Measurements from ENCODE around the gene PACRG. TPM values are rescaled to one million over a fixed set of nuclear protein-coding genes. Genes with fewer than 3 reads are reported as not detected.

PACRG gene
- polyA plus RNA-seq, 1 of the 3 experiments (the other 2 are of a cell fraction), result 0.56 TPM

- ChIA-PET POLR2A (no interaction called here), CTCF (no interaction called here)
Observed at GRCh38 chr6:163036160-163036645, 308.4 kb downstream of the PACRG start.

GRCh38 chr6:163038317-163038716, 310.5 kb downstream of the PACRG start:
- no peak overlapping the region for H3K4me3 ChIP-seq (ENCODE audit: low read depth in 2 of 2, low read length in 1 of 2)
- no peaks in the 10 kb centered on the region for H3F3A ChIP-seq (replicated peaks; ENCODE audit: insufficient read depth)
- H3K79me2 ChIP-seq (ENCODE audit: insufficient read depth), result no peaks in the 10 kb centered on the region
- 67% methylated on average over 2 of the region's 2 CpGs for WGBS (ENCODE audit: low lambda C conversion rate)
- no peak overlapping the region for H3K9ac ChIP-seq
- H3K27ac ChIP-seq (ENCODE audit: low read depth in 2 of 2, low read length in 1 of 2), result no peak overlapping the region
- no peaks in the 10 kb centered on the region for H3K27me3 ChIP-seq (ENCODE audit: insufficient read depth)
- ChIA-PET CTCF (no interaction called here), POLR2A (no interaction called here)
- TF ChIP-seq FOXJ3 (CRISPR knock-in tag; IDR thresholded peaks at IDR 0.05) (no peak), NRF1 (IDR thresholded peaks at IDR 0.05; ENCODE audit: low read depth, low read length) (no peak)
- H3K36me3 ChIP-seq (replicated peaks in 1 of 2; ENCODE audit: control insufficient read depth in 1 of 2, insufficient read depth in 2 of 2, low read length in 1 of 2), result no peaks in the 10 kb centered on the region
- no peaks in the 10 kb centered on the region for H3K4me1 ChIP-seq (ENCODE audit: control insufficient read depth in 1 of 2, insufficient read depth in 2 of 2, low read depth in 1 of 2, low read length in 1 of 2)
- no peaks in the 10 kb centered on the region for H3K9me2 ChIP-seq
- H2AFZ ChIP-seq (ENCODE audit: low read depth), result no peak overlapping the region
- H3K9me3 ChIP-seq, result no peaks in the 10 kb centered on the region
- no peaks in the 10 kb centered on the region for H4K20me1 ChIP-seq (ENCODE audit: insufficient read depth)
- DNase-seq, result no peak
- H3K4me2 ChIP-seq, result no peak overlapping the region

More at GRCh38 chr6:163036160-163036645, 308.4 kb downstream of the PACRG start:
- no peak overlapping the region for H2AFZ ChIP-seq (ENCODE audit: low read depth)
- H3K27me3 ChIP-seq (ENCODE audit: insufficient read depth), result no peaks in the 10 kb centered on the region
- TF ChIP-seq NRF1 (IDR thresholded peaks at IDR 0.05; ENCODE audit: low read depth, low read length), result no peak
- no peak for TF ChIP-seq MAX (IDR thresholded peaks at IDR 0.05; ENCODE audit: low read depth)
- TF ChIP-seq ELF1 (IDR thresholded peaks at IDR 0.05), result no peak
- TF ChIP-seq CTCF (IDR thresholded peaks at IDR 0.05), result no peak
- TF ChIP-seq SIN3A (IDR thresholded peaks at IDR 0.05; ENCODE audit: borderline replicate concordance, low read depth, low read length), result no peak
- H4K20me1 ChIP-seq (ENCODE audit: insufficient read depth), result no peaks in the 10 kb centered on the region
- H3K36me3 ChIP-seq (replicated peaks in 1 of 2; ENCODE audit: control insufficient read depth in 1 of 2, insufficient read depth in 2 of 2, low read length in 1 of 2), result no peaks in the 10 kb centered on the region
- no peaks in the 10 kb centered on the region for H3K9me3 ChIP-seq
- no peak overlapping the region for H3K27ac ChIP-seq (ENCODE audit: low read depth in 2 of 2, low read length in 1 of 2)
- H3K9ac ChIP-seq, result no peak overlapping the region
- H3K4me1 ChIP-seq (ENCODE audit: control insufficient read depth in 1 of 2, insufficient read depth in 2 of 2, low read depth in 1 of 2, low read length in 1 of 2), result no peaks in the 10 kb centered on the region
- WGBS (ENCODE audit: low lambda C conversion rate), result 49% methylated on average over 3 of the region's 3 CpGs
- no peak for DNase-seq
- no peak overlapping the region for H3K4me3 ChIP-seq (ENCODE audit: low read depth in 2 of 2, low read length in 1 of 2)
- H3K9me2 ChIP-seq, result no peaks in the 10 kb centered on the region
- H3K79me2 ChIP-seq (ENCODE audit: insufficient read depth), result no peaks in the 10 kb centered on the region
- H3F3A ChIP-seq (replicated peaks; ENCODE audit: insufficient read depth), result no peaks in the 10 kb centered on the region
- H3K4me2 ChIP-seq, result no peak overlapping the region

- Histone ChIP-seq H3K4me2 (no peak overlapping the region), H3K9me2 (peaks cover 6% of the 10 kb centered on the region), H3K9me3 (no peaks in the 10 kb centered on the region), H3F3A (replicated peaks; ENCODE audit: insufficient read depth) (no peaks in the 10 kb centered on the region), H3K4me1 (ENCODE audit: control insufficient read depth in 1 of 2, insufficient read depth in 2 of 2, low read depth in 1 of 2, low read length in 1 of 2) (no peaks in the 10 kb centered on the region), H3K4me3 (ENCODE audit: low read depth in 2 of 2, low read length in 1 of 2) (no peak overlapping the region), H3K27me3 (ENCODE audit: insufficient read depth) (no peaks in the 10 kb centered on the region), H3K79me2 (ENCODE audit: insufficient read depth) (no peaks in the 10 kb centered on the region), H3K36me3 (replicated peaks in 1 of 2; ENCODE audit: control insufficient read depth in 1 of 2, insufficient read depth in 2 of 2, low read length in 1 of 2) (no peaks in the 10 kb centered on the region), H2AFZ (ENCODE audit: low read depth) (no peak overlapping the region), H3K9ac (no peak overlapping the region), H4K20me1 (ENCODE audit: insufficient read depth) (no peaks in the 10 kb centered on the region), H3K27ac (ENCODE audit: low read depth in 2 of 2, low read length in 1 of 2) (no peak overlapping the region)
- POLR2A ChIA-PET, result no interaction called here
- no peak for DNase-seq
- TF ChIP-seq POLR2AphosphoS5 (IDR thresholded peaks at IDR 0.05; ENCODE audit: low read depth, low read length) (no peak), JUND (IDR thresholded peaks at IDR 0.05) (no peak), CTCF (IDR thresholded peaks at IDR 0.05) (no peak), TCF12 (IDR thresholded peaks at IDR 0.05) (no peak), RCOR1 (IDR thresholded peaks at IDR 0.05; ENCODE audit: low read length) (no peak), TEAD4 (IDR thresholded peaks at IDR 0.05; ENCODE audit: borderline replicate concordance, insufficient read depth) (no peak), FOSL2 (IDR thresholded peaks at IDR 0.05; ENCODE audit: borderline replicate concordance, low read depth) (no peak), GABPA (IDR thresholded peaks at IDR 0.05; ENCODE audit: low read depth) (no peak), RXRA (IDR thresholded peaks at IDR 0.05; ENCODE audit: borderline replicate concordance, low read depth) (no peak), USF2 (IDR thresholded peaks at IDR 0.05; ENCODE audit: borderline replicate concordance, low read depth, low read length) (no peak), TAF1 (IDR thresholded peaks at IDR 0.05; ENCODE audit: borderline replicate concordance, low read depth, low read length) (no peak), MAX (IDR thresholded peaks at IDR 0.05; ENCODE audit: low read depth) (no peak), NRF1 (IDR thresholded peaks at IDR 0.05; ENCODE audit: low read depth, low read length) (no peak)
- CTCF ChIA-PET, result interaction anchor here (0.6 to 1.1 kb wide), 2 partner anchors 35 to 1948 kb away, joined by 3 read pairs; no protein-coding TSS in a partner anchor
- 73% methylated on average over 5 of the region's 5 CpGs for WGBS (ENCODE audit: low lambda C conversion rate)
Observed at GRCh38 chr6:163048345-163048744, 320.6 kb downstream of the PACRG start.
